ENCODE measurements around the gene SPEM3.

DNA sequence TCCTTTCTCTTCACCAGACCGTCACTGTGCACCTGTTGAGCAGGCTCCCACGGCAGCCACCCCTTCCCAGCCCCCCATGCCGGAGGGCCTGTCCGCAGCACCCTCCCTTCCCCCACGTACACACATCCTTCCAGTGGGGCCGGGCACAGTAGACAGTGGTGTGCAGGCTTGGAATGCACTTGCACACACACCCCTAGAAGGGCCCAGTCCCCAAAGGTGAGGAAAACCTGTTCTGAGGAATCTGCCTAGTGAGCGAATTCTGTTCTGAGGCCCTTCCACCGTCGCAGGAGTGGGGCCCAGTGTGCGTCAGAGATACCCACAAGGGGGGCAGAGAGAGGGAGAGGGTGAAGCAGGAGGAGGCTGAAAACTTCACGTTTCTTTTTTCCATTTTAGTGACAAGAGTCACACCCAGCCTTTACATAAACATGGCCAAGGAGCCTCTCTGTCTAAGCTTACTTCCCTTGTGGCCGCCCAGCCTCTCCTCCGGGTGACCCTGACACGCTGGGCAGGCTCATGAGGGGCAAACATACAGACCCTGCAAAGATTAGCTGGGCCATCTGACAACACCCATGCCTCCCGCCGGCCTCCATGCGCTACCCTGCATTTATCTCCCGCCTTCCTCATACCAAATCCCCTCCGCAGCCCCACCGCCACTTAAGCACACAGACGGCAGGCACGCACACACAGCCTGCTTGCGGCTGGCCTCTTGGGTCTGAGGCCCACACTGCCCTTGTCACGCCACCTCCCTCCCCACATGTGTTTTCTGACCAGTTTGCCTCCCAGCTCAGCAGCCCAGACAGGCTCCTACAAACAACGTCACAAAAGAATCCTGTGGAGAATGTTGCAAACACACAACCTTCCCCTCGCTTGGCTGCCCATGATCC lies 49.0 kb downstream of the SPEM3 start:
- TF ChIP-seq, protein P1, sequence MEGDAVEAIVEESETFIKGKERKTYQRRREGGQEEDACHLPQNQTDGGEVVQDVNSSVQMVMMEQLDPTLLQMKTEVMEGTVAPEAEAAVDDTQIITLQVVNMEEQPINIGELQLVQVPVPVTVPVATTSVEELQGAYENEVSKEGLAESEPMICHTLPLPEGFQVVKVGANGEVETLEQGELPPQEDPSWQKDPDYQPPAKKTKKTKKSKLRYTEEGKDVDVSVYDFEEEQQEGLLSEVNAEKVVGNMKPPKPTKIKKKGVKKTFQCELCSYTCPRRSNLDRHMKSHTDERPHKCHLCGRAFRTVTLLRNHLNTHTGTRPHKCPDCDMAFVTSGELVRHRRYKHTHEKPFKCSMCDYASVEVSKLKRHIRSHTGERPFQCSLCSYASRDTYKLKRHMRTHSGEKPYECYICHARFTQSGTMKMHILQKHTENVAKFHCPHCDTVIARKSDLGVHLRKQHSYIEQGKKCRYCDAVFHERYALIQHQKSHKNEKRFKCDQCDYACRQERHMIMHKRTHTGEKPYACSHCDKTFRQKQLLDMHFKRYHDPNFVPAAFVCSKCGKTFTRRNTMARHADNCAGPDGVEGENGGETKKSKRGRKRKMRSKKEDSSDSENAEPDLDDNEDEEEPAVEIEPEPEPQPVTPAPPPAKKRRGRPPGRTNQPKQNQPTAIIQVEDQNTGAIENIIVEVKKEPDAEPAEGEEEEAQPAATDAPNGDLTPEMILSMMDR (IDR thresholded peaks at IDR 0.05): no peak
- no peak for TF ChIP-seq ZFX (IDR thresholded peaks at IDR 0.05; ENCODE audit: borderline replicate concordance)

Measured in 22Rv1 (cell line).